A549 treated with DMSO at 1 μM for 4 hours (cell line): ENCODE results near the gene CGREF1. TPM values are rescaled to one million over a fixed set of nuclear protein-coding genes. Genes with fewer than 3 reads are reported as not detected.

Source experiments
- total RNA-seq: library from RNA; stranded (reverse); fragments of 200-300 nt; extraction: Qiagen RNA extraction; gene quantifications from 5 replicates; pipeline ENCODE4 v1.2.3, GENCODE V29; 2022; ENCODE audit warnings: low read depth

CGREF1 gene
- 7.0 to 8.3 TPM (median 7.9 TPM) in 5 replicates for total RNA-seq

GRCh38 chr2:27118525-27119329, at the start of gene CGREF1:
Gene CGREF1 (minus strand): TSS chr2:27119128. CDS start chr2:27104366, 14,762 bp downstream.

GRCh38 chr2:27148801-27149439, 30.0 kb upstream of the CGREF1 start, which contains the start of gene TCF23:
Gene TCF23 (plus strand): TSS chr2:27149004. CDS start chr2:27149134, 130 bp downstream.

GRCh38 chr2:27139310-27139709, 20.4 kb upstream of the CGREF1 start, which contains the start of gene PRR30:
Gene PRR30 (minus strand): TSS chr2:27139410. CDS start chr2:27138329, 1,081 bp downstream.

GRCh38 chr2:27133905-27134780, 15.2 kb upstream of the CGREF1 start, which contains the start of gene PREB:
Gene PREB (minus strand): TSS chr2:27134636. CDS start chr2:27134421, 215 bp downstream.

GRCh38 chr2:27123302-27124150, 4.6 kb upstream of the CGREF1 start, which contains the start of gene ABHD1:
Gene ABHD1 (plus strand): TSS chr2:27123815. CDS start chr2:27123949, 134 bp downstream.

GRCh38 chr2:27086724-27087593, 32.0 kb downstream of the CGREF1 start, which contains the start of gene KHK:
Gene KHK (plus strand): TSS chr2:27086772. CDS start chr2:27087260, 488 bp downstream.

GRCh38 chr2:27078267-27079194, 40.4 kb downstream of the CGREF1 start, which contains the start of gene EMILIN1:
Gene EMILIN1 (plus strand): TSS chr2:27078615. CDS start chr2:27079066, 451 bp downstream.

GRCh38 chr2:27071277-27071989, 47.5 kb downstream of the CGREF1 start, which contains the start of gene OST4:
Gene OST4 (minus strand): TSS chr2:27071654.

GRCh38 chr2:27050996-27051901, 67.7 kb downstream of the CGREF1 start, which contains the start of gene AGBL5:
Gene AGBL5 (plus strand): TSS chr2:27051668. CDS start chr2:27052959, 1,291 bp downstream.

Other genes starting within 250 kb of the CGREF1 start
- gene MAPRE3, start 148.5 kb downstream of the CGREF1 start, total RNA-seq, result 12.2 to 14.1 TPM (median 12.4 TPM) in 5 replicates
- 56.4 to 74.7 TPM (median 70.4 TPM) in 5 replicates for gene TMEM214, start 86.2 kb downstream of the CGREF1 start, total RNA-seq
- 29.8 to 36.7 TPM (median 32.2 TPM) in 5 replicates for gene AGBL5, start 67.5 kb downstream of the CGREF1 start, total RNA-seq
- gene OST4, start 47.5 kb downstream of the CGREF1 start, total RNA-seq, result 523 to 646 TPM (median 548 TPM) in 5 replicates
- gene EMILIN1, start 40.5 kb downstream of the CGREF1 start, total RNA-seq, result 0.23 to 0.46 TPM (median 0.31 TPM) in 4 of 5 replicates, not detected in the other
- gene KHK, start 32.4 kb downstream of the CGREF1 start, total RNA-seq, result 7.3 to 10.5 TPM (median 8.9 TPM) in 5 replicates
- gene ABHD1, start 4.7 kb upstream of the CGREF1 start, total RNA-seq, result 1.1 to 2.3 TPM (median 1.6 TPM) in 5 replicates
- gene PREB, start 15.5 kb upstream of the CGREF1 start, total RNA-seq, result 46.9 to 72.9 TPM (median 65.1 TPM) in 5 replicates
- not detected in 5 replicates for gene PRR30, start 20.3 kb upstream of the CGREF1 start, total RNA-seq
- gene TCF23, start 29.9 kb upstream of the CGREF1 start, total RNA-seq, result not detected in 5 replicates
- gene ATRAID, start 92.9 kb upstream of the CGREF1 start, total RNA-seq, result 209 to 221 TPM (median 218 TPM) in 5 replicates
- gene SLC5A6, start 93.1 kb upstream of the CGREF1 start, total RNA-seq, result 69.7 to 82.2 TPM (median 72.3 TPM) in 5 replicates
- 55.3 to 75.8 TPM (median 62.5 TPM) in 5 replicates for gene CAD, start 98.2 kb upstream of the CGREF1 start, total RNA-seq
- 3.2 to 4.9 TPM (median 3.7 TPM) in 5 replicates for gene SLC30A3, start 143.9 kb upstream of the CGREF1 start, total RNA-seq
- gene DNAJC5G, start 156.3 kb upstream of the CGREF1 start, total RNA-seq, result not detected in 5 replicates
- gene TRIM54, start 163.3 kb upstream of the CGREF1 start, total RNA-seq, result 0.33 to 0.73 TPM (median 0.46 TPM) in 5 replicates
- 0.55 to 2.6 TPM (median 1.8 TPM) in 5 replicates for gene UCN, start 189.3 kb upstream of the CGREF1 start, total RNA-seq
- 81.3 to 103 TPM (median 91.7 TPM) in 5 replicates for gene MPV17, start 204.0 kb upstream of the CGREF1 start, total RNA-seq
- gene GTF3C2, start 237.6 kb upstream of the CGREF1 start, total RNA-seq, result 62.4 to 67.5 TPM (median 64.5 TPM) in 5 replicates